BE2C (cell line): ENCODE results near the gene SLC16A10.

Experiments used
- DNase-seq: peaks from one replicate; pipeline ENCODE4 v3.0.0-alpha.2; 2020
- H3K27me3 ChIP-seq: fragments of 250-450 bp; sonication (Bioruptor Pico); 2 replicates; pipeline ENCODE4 v1.5.1; 2020; ENCODE audit warnings: mild to moderate bottlenecking
- H3K36me3 ChIP-seq: fragments of 250-450 bp; sonication (Bioruptor Pico); 2 replicates; pipeline ENCODE4 v1.5.1; 2020; ENCODE audit warnings: mild to moderate bottlenecking
- H3K4me1 ChIP-seq: fragments of 250-450 bp; sonication (Bioruptor Pico); 2 replicates; pipeline ENCODE4 v1.5.1; 2020
- H3K4me3 ChIP-seq: 2 replicates; pipeline ENCODE4 v1.5.1; 2011; ENCODE audit warnings: low read depth, low read length
- H3K9me3 ChIP-seq: fragments of 250-450 bp; sonication (Bioruptor Pico); 2 replicates; pipeline ENCODE4 v1.5.1; 2020
- CTCF ChIP-seq: IDR thresholded peaks from 2 replicates; pipeline ENCODE4 v1.5.1; 2012; ENCODE audit warnings: mild to moderate bottlenecking, low read depth, low read length

SLC16A10 gene

GRCh38 chr6:111147440-111147839, 60.1 kb downstream of the SLC16A10 start:
- Histone ChIP-seq H3K4me1 (no peaks in the 10 kb centered on the region), H3K9me3 (no peaks in the 10 kb centered on the region), H3K4me3 (no peak overlapping the region), H3K27me3 (no peaks in the 10 kb centered on the region), H3K36me3 (no peaks in the 10 kb centered on the region)
- no peak for DNase-seq
- no peak for TF ChIP-seq CTCF

- DNase-seq: no peak
- Histone ChIP-seq H3K4me3 (no peak overlapping the region), H3K36me3 (no peaks in the 10 kb centered on the region), H3K9me3 (no peaks in the 10 kb centered on the region), H3K27me3 (no peaks in the 10 kb centered on the region), H3K4me1 (no peaks in the 10 kb centered on the region)
- no peak for TF ChIP-seq CTCF
Observed at GRCh38 chr6:111148110-111148509, 60.8 kb downstream of the SLC16A10 start.

- DNase-seq: no peak
Observed at GRCh38 chr6:111150577-111150976, 63.3 kb downstream of the SLC16A10 start.

DNA sequence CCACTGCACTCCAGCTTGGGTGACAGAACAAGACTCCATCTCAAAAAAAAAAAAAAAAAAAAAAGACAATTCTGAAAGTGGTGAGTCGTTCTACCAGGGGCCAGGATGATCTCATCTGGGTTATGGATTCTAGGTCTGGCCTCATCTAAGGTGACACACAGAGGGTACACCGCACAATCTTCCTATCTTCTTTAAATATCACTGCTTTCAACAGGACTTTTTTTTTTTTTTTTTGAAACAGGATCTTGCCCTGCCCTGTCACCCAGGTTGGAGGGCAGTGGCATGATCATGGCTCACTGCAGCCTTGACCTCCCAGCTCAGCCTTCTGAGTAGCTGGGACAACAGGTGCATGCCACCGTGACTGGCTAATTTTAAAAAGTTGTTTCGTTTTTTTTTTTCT, 67.7 kb downstream of the SLC16A10 start:
- H3K27me3 ChIP-seq: no peaks in the 10 kb centered on the region
- no peaks in the 10 kb centered on the region for H3K36me3 ChIP-seq
- no peak for DNase-seq
- H3K4me1 ChIP-seq: no peaks in the 10 kb centered on the region
- no peaks in the 10 kb centered on the region for H3K9me3 ChIP-seq
- no peak for TF ChIP-seq CTCF
- no peak overlapping the region for H3K4me3 ChIP-seq

More at GRCh38 chr6:111150577-111150976, 63.3 kb downstream of the SLC16A10 start:
- no peaks in the 10 kb centered on the region for H3K27me3 ChIP-seq
- H3K36me3 ChIP-seq: no peaks in the 10 kb centered on the region
- no peaks in the 10 kb centered on the region for H3K9me3 ChIP-seq
- no peak overlapping the region for H3K4me3 ChIP-seq
- no peak for TF ChIP-seq CTCF
- no peaks in the 10 kb centered on the region for H3K4me1 ChIP-seq

- H3K4me1 ChIP-seq: no peaks in the 10 kb centered on the region
- H3K9me3 ChIP-seq: no peaks in the 10 kb centered on the region
- no peak overlapping the region for H3K4me3 ChIP-seq
- H3K27me3 ChIP-seq: no peaks in the 10 kb centered on the region
- DNase-seq: no peak
- no peak for TF ChIP-seq CTCF
- no peaks in the 10 kb centered on the region for H3K36me3 ChIP-seq
Observed at GRCh38 chr6:111157412-111157811, 70.1 kb downstream of the SLC16A10 start.

GRCh38 chr6:111159633-111160032, 72.3 kb downstream of the SLC16A10 start:
- Histone ChIP-seq H3K27me3 (no peaks in the 10 kb centered on the region), H3K4me1 (no peaks in the 10 kb centered on the region), H3K9me3 (no peaks in the 10 kb centered on the region), H3K4me3 (no peak overlapping the region), H3K36me3 (no peaks in the 10 kb centered on the region)
- no peak for DNase-seq
- no peak for TF ChIP-seq CTCF
